22Rv1 (cell line): ENCODE results near the gene TF.

Experiments
- ZFX ChIP-seq: fragments of 450-650 bp; IDR thresholded peaks from 2 replicates; pipeline ENCODE4 v1.6.1; 2017; ENCODE audit warnings: antibody characterized with exemption, borderline replicate concordance
- TF ChIP-seq, protein P1 (sequence below): fragments of 450-650 bp; IDR thresholded peaks from 2 replicates; pipeline ENCODE4 v1.5.1; 2017; ENCODE audit warnings: mild to moderate bottlenecking

DNA sequence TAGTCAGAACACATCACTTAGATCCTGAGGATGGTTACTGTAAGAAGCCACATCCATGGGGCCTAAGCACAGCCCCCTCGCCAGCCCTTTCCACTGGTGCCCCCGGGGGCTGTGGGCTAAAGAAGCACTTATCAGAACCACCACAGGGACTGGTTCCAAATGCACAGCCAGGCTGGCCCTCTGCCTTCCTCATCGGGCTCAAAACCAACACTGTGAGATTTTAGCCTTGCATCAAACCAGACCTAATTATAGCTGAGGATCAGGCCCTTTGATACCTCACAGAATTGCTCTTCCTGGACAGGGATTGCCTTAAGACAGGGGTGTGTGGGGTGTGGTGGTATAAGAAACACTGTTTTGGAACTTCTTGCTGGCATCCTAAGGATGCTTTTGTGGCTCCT is 83.1 kb downstream of the TF start:
- TF ChIP-seq, protein P1, sequence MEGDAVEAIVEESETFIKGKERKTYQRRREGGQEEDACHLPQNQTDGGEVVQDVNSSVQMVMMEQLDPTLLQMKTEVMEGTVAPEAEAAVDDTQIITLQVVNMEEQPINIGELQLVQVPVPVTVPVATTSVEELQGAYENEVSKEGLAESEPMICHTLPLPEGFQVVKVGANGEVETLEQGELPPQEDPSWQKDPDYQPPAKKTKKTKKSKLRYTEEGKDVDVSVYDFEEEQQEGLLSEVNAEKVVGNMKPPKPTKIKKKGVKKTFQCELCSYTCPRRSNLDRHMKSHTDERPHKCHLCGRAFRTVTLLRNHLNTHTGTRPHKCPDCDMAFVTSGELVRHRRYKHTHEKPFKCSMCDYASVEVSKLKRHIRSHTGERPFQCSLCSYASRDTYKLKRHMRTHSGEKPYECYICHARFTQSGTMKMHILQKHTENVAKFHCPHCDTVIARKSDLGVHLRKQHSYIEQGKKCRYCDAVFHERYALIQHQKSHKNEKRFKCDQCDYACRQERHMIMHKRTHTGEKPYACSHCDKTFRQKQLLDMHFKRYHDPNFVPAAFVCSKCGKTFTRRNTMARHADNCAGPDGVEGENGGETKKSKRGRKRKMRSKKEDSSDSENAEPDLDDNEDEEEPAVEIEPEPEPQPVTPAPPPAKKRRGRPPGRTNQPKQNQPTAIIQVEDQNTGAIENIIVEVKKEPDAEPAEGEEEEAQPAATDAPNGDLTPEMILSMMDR = no peak
- no peak for TF ChIP-seq ZFX
